HepG2 (cell line): ENCODE results near the gene CTNNA2.

ENCODE experiments used
- KDM1A ChIP-seq: IDR thresholded peaks from 2 replicates; pipeline ENCODE4 v1.6.1; 2016; ENCODE audit warnings: missing compliant biosample characterization
- TEAD2 ChIP-seq: sonication (generic); formaldehyde crosslinking; IDR thresholded peaks from 2 replicates; pipeline ENCODE4 v1.9.0; 2021; ENCODE audit warnings: missing genetic modification reagents
- TF ChIP-seq, protein P1 (sequence below): sonication (generic); formaldehyde crosslinking; IDR thresholded peaks from 2 replicates; pipeline ENCODE4 v1.5.1; 2020; ENCODE audit warnings: mild to moderate bottlenecking, missing genetic modification reagents, moderate library complexity
- TF ChIP-seq, protein P2 (sequence below), 2 experiments: sonication (generic) in 1 of 2; formaldehyde crosslinking in 1 of 2; IDR thresholded peaks; 2 replicates each; pipeline versions ENCODE4 v1.5.1 to v1.6.1; 2011 to 2020; ENCODE audit warnings: borderline replicate concordance in 1 of 2, low read depth in 1 of 2, low read length in 1 of 2, mild to moderate bottlenecking in 1 of 2, missing genetic modification reagents in 1 of 2, moderate library complexity in 1 of 2
- TF ChIP-seq, protein P3 (sequence below): fragments of 450-650 bp; IDR thresholded peaks from 2 replicates; pipeline ENCODE4 v1.6.1; 2016
- TF ChIP-seq, protein P4 (sequence below): sonication (generic); formaldehyde crosslinking; IDR thresholded peaks from 2 replicates; pipeline ENCODE4 v1.5.0; 2020; ENCODE audit warnings: mild to moderate bottlenecking, missing genetic modification reagents, moderate library complexity
- TF ChIP-seq, protein P5 (sequence below): sonication (generic); formaldehyde crosslinking; IDR thresholded peaks from 2 replicates; pipeline ENCODE4 v1.4.0; 2020; ENCODE audit warnings: missing genetic modification reagents, low read depth, mild to moderate bottlenecking, borderline replicate concordance
- TF ChIP-seq, protein P6 (sequence below): IDR thresholded peaks from 2 replicates; pipeline ENCODE4 v1.6.1; 2016; ENCODE audit warnings: low read depth
- TF ChIP-seq, protein P7 (sequence below): sonication (generic); formaldehyde crosslinking; IDR thresholded peaks from 2 replicates; pipeline ENCODE4 v1.4.0; 2020; ENCODE audit warnings: missing genetic modification reagents

DNA sequence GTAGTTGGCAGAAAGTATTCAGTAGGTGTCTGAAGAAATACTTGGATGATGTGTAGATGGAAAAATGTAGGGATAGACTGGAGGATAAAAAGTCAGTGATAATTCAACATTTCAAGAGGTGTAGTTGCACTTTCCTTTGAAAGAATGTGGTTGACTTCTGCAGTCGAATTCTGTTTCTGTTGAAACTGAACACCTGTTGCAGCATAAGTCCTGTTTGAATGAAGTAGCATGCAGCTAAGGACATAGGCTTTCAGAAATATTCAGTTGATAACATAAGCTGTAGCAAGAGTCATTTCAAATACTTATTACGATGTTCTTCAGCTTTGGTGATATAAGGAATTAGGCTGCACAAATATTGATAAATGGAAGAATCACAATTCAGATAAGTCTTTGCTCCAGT is 1129.6 kb downstream of the CTNNA2 start:
- TF ChIP-seq, protein P1, sequence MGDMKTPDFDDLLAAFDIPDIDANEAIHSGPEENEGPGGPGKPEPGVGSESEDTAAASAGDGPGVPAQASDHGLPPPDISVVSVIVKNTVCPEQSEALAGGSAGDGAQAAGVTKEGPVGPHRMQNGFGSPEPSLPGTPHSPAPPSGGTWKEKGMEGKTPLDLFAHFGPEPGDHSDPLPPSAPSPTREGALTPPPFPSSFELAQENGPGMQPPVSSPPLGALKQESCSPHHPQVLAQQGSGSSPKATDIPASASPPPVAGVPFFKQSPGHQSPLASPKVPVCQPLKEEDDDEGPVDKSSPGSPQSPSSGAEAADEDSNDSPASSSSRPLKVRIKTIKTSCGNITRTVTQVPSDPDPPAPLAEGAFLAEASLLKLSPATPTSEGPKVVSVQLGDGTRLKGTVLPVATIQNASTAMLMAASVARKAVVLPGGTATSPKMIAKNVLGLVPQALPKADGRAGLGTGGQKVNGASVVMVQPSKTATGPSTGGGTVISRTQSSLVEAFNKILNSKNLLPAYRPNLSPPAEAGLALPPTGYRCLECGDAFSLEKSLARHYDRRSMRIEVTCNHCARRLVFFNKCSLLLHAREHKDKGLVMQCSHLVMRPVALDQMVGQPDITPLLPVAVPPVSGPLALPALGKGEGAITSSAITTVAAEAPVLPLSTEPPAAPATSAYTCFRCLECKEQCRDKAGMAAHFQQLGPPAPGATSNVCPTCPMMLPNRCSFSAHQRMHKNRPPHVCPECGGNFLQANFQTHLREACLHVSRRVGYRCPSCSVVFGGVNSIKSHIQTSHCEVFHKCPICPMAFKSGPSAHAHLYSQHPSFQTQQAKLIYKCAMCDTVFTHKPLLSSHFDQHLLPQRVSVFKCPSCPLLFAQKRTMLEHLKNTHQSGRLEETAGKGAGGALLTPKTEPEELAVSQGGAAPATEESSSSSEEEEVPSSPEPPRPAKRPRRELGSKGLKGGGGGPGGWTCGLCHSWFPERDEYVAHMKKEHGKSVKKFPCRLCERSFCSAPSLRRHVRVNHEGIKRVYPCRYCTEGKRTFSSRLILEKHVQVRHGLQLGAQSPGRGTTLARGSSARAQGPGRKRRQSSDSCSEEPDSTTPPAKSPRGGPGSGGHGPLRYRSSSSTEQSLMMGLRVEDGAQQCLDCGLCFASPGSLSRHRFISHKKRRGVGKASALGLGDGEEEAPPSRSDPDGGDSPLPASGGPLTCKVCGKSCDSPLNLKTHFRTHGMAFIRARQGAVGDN (CRISPR knock-in tag), result no peak
- TF ChIP-seq, protein P2, sequence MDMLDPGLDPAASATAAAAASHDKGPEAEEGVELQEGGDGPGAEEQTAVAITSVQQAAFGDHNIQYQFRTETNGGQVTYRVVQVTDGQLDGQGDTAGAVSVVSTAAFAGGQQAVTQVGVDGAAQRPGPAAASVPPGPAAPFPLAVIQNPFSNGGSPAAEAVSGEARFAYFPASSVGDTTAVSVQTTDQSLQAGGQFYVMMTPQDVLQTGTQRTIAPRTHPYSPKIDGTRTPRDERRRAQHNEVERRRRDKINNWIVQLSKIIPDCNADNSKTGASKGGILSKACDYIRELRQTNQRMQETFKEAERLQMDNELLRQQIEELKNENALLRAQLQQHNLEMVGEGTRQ (IDR thresholded peaks at IDR 0.05; ENCODE audit: low read depth, low read length), result no peak
- TF ChIP-seq, protein P2 (CRISPR knock-in tag; IDR thresholded peaks at IDR 0.05; ENCODE audit: borderline replicate concordance), result no peak
- TF ChIP-seq, protein P3, sequence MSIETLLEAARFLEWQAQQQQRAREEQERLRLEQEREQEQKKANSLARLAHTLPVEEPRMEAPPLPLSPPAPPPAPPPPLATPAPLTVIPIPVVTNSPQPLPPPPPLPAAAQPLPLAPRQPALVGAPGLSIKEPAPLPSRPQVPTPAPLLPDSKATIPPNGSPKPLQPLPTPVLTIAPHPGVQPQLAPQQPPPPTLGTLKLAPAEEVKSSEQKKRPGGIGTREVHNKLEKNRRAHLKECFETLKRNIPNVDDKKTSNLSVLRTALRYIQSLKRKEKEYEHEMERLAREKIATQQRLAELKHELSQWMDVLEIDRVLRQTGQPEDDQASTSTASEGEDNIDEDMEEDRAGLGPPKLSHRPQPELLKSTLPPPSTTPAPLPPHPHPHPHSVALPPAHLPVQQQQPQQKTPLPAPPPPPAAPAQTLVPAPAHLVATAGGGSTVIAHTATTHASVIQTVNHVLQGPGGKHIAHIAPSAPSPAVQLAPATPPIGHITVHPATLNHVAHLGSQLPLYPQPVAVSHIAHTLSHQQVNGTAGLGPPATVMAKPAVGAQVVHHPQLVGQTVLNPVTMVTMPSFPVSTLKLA, result no peak
- TF ChIP-seq, protein P4, sequence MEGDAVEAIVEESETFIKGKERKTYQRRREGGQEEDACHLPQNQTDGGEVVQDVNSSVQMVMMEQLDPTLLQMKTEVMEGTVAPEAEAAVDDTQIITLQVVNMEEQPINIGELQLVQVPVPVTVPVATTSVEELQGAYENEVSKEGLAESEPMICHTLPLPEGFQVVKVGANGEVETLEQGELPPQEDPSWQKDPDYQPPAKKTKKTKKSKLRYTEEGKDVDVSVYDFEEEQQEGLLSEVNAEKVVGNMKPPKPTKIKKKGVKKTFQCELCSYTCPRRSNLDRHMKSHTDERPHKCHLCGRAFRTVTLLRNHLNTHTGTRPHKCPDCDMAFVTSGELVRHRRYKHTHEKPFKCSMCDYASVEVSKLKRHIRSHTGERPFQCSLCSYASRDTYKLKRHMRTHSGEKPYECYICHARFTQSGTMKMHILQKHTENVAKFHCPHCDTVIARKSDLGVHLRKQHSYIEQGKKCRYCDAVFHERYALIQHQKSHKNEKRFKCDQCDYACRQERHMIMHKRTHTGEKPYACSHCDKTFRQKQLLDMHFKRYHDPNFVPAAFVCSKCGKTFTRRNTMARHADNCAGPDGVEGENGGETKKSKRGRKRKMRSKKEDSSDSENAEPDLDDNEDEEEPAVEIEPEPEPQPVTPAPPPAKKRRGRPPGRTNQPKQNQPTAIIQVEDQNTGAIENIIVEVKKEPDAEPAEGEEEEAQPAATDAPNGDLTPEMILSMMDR (CRISPR knock-in tag), result no peak
- TF ChIP-seq KDM1A (no peak), TEAD2 (no peak)
- TF ChIP-seq, protein P5, sequence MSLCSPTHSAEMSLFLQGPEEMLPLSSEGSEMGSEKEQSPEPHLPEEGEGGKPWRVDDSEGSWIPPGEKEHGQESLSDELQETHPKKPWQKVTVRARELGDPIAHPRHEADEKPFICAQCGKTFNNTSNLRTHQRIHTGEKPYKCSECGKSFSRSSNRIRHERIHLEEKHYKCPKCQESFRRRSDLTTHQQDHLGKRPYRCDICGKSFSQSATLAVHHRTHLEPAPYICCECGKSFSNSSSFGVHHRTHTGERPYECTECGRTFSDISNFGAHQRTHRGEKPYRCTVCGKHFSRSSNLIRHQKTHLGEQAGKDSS, result no peak
- TF ChIP-seq, protein P6, sequence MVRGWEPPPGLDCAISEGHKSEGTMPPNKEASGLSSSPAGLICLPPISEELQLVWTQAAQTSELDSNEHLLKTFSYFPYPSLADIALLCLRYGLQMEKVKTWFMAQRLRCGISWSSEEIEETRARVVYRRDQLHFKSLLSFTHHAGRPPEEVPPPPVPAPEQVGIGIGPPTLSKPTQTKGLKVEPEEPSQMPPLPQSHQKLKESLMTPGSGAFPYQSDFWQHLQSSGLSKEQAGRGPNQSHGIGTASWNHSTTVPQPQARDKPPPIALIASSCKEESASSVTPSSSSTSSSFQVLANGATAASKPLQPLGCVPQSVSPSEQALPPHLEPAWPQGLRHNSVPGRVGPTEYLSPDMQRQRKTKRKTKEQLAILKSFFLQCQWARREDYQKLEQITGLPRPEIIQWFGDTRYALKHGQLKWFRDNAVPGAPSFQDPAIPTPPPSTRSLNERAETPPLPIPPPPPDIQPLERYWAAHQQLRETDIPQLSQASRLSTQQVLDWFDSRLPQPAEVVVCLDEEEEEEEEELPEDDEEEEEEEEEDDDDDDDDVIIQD (CRISPR knock-in tag), result no peak
- TF ChIP-seq, protein P7, sequence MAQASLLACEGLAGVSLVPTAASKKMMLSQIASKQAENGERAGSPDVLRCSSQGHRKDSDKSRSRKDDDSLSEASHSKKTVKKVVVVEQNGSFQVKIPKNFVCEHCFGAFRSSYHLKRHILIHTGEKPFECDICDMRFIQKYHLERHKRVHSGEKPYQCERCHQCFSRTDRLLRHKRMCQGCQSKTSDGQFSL, result no peak
